Mesendoderm (in vitro differentiated cells): Measurements from ENCODE around the gene FOS.

ENCODE experiments used
- DNase-seq: peaks from one replicate; pipeline ENCODE4 v3.0.0; 2013
- H2AK5ac ChIP-seq: 2 replicates; pipeline ENCODE4 v1.6.1; 2013; ENCODE audit warnings: low read length, inconsistent platforms
- H2BK120ac ChIP-seq: 2 replicates; pipeline ENCODE4 v1.6.1; 2013; ENCODE audit warnings: low read depth, mild to moderate bottlenecking, low read length, moderate library complexity, mixed read lengths
- H2BK15ac ChIP-seq: replicated peaks from 2 replicates; pipeline ENCODE4 v1.6.1; 2013; ENCODE audit warnings: low read depth, mild to moderate bottlenecking, moderate library complexity
- H2BK5ac ChIP-seq: 2 replicates; pipeline ENCODE4 v1.6.1; 2013; ENCODE audit warnings: low read length, inconsistent platforms
- H3K18ac ChIP-seq: 2 replicates; pipeline ENCODE4 v1.6.1; 2013; ENCODE audit warnings: mild to moderate bottlenecking, low read length, mixed read lengths
- H3K23ac ChIP-seq: one replicate; pipeline ENCODE4 v1.6.1; 2013; ENCODE audit warnings: low read length
- H3K27ac ChIP-seq: 2 replicates; pipeline ENCODE4 v1.5.1; 2013; ENCODE audit warnings: low read depth, mild to moderate bottlenecking, inconsistent platforms, low read length, moderate library complexity
- H3K27me3 ChIP-seq: 2 replicates; pipeline ENCODE4 v1.6.1; 2013; ENCODE audit warnings: low read length, control low read depth, mild to moderate bottlenecking, inconsistent platforms; ENCODE audit not compliant: insufficient read depth, poor library complexity
- H3K36me3 ChIP-seq: 2 replicates; pipeline ENCODE4 v1.6.1; 2013; ENCODE audit warnings: low read length, inconsistent platforms; ENCODE audit not compliant: control insufficient read depth, insufficient read depth
- H3K4ac ChIP-seq: one replicate; pipeline ENCODE4 v1.6.1; 2013; ENCODE audit warnings: low read depth, mild to moderate bottlenecking, low read length, moderate library complexity
- H3K4me1 ChIP-seq: 2 replicates; pipeline ENCODE4 v1.6.1; 2013; ENCODE audit warnings: low read depth, low read length, inconsistent platforms; ENCODE audit not compliant: control insufficient read depth
- H3K4me2 ChIP-seq: 2 replicates; pipeline ENCODE4 v1.6.1; 2013; ENCODE audit warnings: low read length
- H3K4me3 ChIP-seq: 2 replicates; pipeline ENCODE4 v1.5.1; 2013; ENCODE audit warnings: mild to moderate bottlenecking, low read length
- H3K56ac ChIP-seq: one replicate; pipeline ENCODE4 v1.6.1; 2013; ENCODE audit warnings: low read length
- H3K79me1 ChIP-seq: 2 replicates; pipeline ENCODE4 v1.6.1; 2013; ENCODE audit warnings: low read length, inconsistent platforms
- H3K79me2 ChIP-seq: 2 replicates; pipeline ENCODE4 v1.6.1; 2013; ENCODE audit warnings: mild to moderate bottlenecking, low read length; ENCODE audit not compliant: control insufficient read depth, insufficient read depth
- H3K9ac ChIP-seq: 2 replicates; pipeline ENCODE4 v1.6.1; 2013; ENCODE audit warnings: low read length, inconsistent platforms
- H4K5ac ChIP-seq: one replicate; pipeline ENCODE4 v1.6.1; 2013; ENCODE audit warnings: low read length
- H4K8ac ChIP-seq: one replicate; pipeline ENCODE4 v1.6.1; 2013; ENCODE audit warnings: low read depth, mild to moderate bottlenecking, control low read depth, low read length, moderate library complexity
- WGBS: extraction: QIAGEN DNeasy Blood & Tissue Kit; methylation state at CpG from one replicate; pipeline ENCODE4 v1.1.7; 2013; ENCODE audit warnings: low lambda C conversion rate, missing lambda C conversion rate; ENCODE audit not compliant: insufficient coverage; ENCODE audit errors: extremely low coverage; 5-methylcytosine and 5-hydroxymethylcytosine counted together

Gene FOS

DNA sequence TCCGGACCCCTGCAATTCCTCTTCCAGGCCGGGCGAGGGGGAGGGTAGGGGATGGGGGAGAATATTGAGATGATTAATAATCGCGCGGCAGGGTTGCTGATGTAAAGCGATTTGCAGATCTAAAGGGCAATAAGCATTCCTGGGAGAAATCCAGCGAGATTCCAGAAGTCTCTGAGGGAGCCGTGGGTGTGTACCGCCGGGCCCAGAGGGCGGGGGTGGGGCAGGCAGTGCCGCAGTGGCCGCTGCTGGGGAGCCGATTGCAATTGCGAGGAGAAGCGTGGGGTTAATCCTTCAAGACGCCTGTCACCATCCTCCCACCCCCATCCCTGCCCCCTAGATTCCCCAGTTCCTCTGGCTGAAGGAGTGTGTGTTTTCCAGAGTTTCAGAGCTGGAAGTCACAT is 16.4 kb downstream of the FOS start:
- Histone ChIP-seq H3K18ac (peak overlapping the region; percentile 64), H3K36me3 (no peaks in the 10 kb centered on the region), H2BK5ac (no peak overlapping the region), H3K4me2 (peak overlapping the region; percentile 98), H3K27me3 (no peaks in the 10 kb centered on the region), H2AK5ac (no peak overlapping the region), H3K4me1 (peaks cover 11% of the 10 kb centered on the region), H3K4me3 (no peak overlapping the region), H3K56ac (peak overlapping the region; percentile 38), H3K27ac (peak overlapping the region; percentile 36), H3K79me2 (no peaks in the 10 kb centered on the region), H3K79me1 (no peaks in the 10 kb centered on the region), H3K9ac (peak overlapping the region; percentile 78), H2BK120ac (no peak overlapping the region), H2BK15ac (peak overlapping the region; percentile 28), H4K8ac (no peak overlapping the region), H4K5ac (no peak overlapping the region), H3K23ac (no peak overlapping the region), H3K4ac (no peak overlapping the region)
- no CpG with 5 or more reads among the region's 18 CpGs for WGBS
- DNase-seq: peak; percentile 86

DNA sequence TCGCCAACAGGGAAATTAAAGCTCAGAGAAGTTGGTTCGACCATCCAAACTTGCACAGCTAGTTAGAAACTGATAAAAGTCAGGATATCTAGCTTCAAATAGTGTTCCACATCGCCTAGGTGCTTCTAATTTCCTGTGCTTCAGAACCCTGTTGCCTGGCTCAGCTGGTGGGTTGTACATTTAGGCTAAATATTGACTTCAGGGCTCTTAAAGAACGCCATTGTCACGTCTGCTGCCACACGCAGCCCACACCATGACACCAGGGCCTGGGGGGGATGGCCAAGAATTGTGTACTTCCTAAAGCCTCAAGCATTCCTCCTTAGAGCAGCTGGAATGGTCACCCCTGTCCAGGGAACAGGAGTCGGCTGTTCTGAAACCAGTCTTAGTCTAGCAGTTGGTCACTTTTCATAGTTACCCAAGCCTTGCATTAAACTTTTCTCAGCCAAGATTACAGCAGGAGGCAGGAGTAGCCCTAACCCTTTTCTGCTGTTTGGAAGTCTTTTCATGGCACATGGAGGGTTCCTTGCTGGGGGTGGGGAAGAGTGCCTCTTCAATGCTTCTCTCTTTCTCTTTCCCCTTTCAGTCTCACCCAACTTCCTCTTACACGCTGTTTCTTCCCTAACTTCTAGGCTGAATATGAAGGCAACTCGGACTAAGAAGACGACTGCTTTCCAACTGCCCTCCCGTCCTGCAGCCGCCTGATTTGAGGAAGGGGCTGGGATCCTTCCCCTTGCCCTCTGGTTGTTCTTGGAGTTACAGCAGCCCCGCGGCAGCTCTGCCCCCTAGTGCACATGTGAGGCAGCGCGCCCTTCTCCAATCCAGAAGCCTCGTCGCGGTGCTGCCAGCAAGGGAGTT is 17.1 kb downstream of the FOS start:
- peak overlapping the region; percentile 49 for H3K4me2 ChIP-seq
- H3K4me1 ChIP-seq: peaks cover 11% of the 10 kb centered on the region
- no peak overlapping the region for H2BK120ac ChIP-seq
- H4K5ac ChIP-seq: no peak overlapping the region
- H3K18ac ChIP-seq: peak overlapping the region; percentile 64
- H3K27ac ChIP-seq: peak overlapping the region; percentile 36
- H3K27me3 ChIP-seq: no peaks in the 10 kb centered on the region
- H3K4ac ChIP-seq: peak overlapping the region; percentile 27
- H3K36me3 ChIP-seq: no peaks in the 10 kb centered on the region
- no peaks in the 10 kb centered on the region for H3K79me1 ChIP-seq
- H2BK5ac ChIP-seq: peak overlapping the region; percentile 47
- peak overlapping the region; percentile 17 for H3K9ac ChIP-seq
- peak; percentile 93 for DNase-seq
- H2AK5ac ChIP-seq: peak overlapping the region; percentile 38
- H3K79me2 ChIP-seq: no peaks in the 10 kb centered on the region
- no peak overlapping the region for H4K8ac ChIP-seq
- no CpG with 5 or more reads among the region's 19 CpGs for WGBS
- H3K56ac ChIP-seq: peak overlapping the region; percentile 38
- no peak overlapping the region for H3K4me3 ChIP-seq
- no peak overlapping the region for H3K23ac ChIP-seq
- no peak overlapping the region for H2BK15ac ChIP-seq

DNA sequence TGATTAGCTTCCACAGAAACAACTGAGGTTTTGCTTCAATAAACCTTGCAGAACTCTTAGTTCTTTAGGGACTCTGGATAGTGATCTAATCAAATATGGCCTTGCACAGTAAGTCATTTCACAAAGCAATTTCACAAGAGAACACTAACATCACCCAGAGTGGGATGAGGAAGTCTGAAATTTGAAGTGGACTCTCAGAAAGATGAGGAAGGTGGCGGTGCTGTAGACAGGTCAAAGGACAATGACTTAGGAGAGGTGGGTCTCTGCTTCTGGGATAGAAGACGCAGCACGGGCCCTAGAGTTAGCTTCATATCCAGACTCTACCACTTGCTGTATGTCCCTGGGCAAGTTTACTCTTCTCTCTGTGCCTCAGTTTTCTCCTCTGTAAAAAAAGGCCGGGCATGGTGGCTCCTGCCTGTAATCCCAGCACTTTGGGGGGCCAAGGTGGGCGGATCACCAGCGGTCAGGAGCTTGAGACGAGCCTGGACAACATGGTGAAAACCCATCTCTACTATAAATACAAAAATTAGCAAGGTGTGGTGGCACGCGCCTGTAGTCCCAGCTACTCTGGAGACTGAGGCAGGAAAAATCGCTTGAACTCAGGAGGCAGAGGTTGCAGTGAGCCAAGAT is 18.9 kb downstream of the FOS start:
- no peak overlapping the region for H3K18ac ChIP-seq
- no peak overlapping the region for H3K23ac ChIP-seq
- no peak for DNase-seq
- no peak overlapping the region for H4K5ac ChIP-seq
- H3K56ac ChIP-seq: no peak overlapping the region
- H3K27ac ChIP-seq: no peak overlapping the region
- no peaks in the 10 kb centered on the region for H3K79me2 ChIP-seq
- H2BK120ac ChIP-seq: no peak overlapping the region
- WGBS: no CpG with 5 or more reads among the region's 10 CpGs
- no peak overlapping the region for H4K8ac ChIP-seq
- H2BK5ac ChIP-seq: no peak overlapping the region
- H3K4me2 ChIP-seq: no peak overlapping the region
- peaks cover 11% of the 10 kb centered on the region for H3K4me1 ChIP-seq
- no peak overlapping the region for H3K4me3 ChIP-seq
- H3K36me3 ChIP-seq: no peaks in the 10 kb centered on the region
- no peak overlapping the region for H3K9ac ChIP-seq
- H3K4ac ChIP-seq: no peak overlapping the region
- H3K27me3 ChIP-seq: no peaks in the 10 kb centered on the region
- H3K79me1 ChIP-seq: no peaks in the 10 kb centered on the region
- no peak overlapping the region for H2AK5ac ChIP-seq
- H2BK15ac ChIP-seq: no peak overlapping the region

DNA sequence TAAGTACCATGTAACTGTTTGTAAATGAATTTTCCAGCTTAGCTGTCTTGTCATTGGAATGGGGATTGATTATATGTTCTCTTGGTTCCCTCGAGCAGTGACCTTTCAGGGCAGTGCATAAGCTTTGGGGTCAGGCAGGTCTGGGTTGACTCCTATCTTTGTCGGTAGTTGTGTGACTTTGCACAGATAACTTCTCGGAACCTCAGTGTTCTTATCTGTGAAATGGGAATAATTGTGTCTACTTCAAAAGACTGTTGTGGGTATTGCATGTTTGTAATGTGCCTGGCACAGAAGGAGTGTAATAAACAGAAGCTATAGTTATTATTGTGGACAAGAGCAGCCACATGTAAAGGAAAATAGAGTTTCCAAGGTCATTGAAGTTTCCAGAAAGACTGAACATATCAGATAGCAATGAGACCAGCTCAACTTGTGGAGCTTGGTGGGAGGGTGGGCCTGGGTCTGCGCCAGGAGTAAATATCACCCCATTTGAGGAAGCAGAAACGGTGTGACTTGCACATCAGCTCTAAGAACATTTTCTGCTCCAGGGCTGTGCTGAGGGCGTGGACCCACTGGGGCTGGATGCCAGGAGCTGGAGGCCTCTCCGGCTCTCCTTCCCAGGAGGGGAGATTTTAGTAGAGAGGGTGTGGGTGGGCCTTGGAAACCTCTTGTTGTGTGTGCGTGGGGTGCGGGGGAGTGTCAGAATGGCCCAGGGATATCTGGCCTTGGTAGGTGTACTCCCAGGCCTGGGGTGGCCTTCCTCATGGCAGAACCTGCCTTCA is 19.7 kb downstream of the FOS start:
- WGBS: no CpG with 5 or more reads among the region's 9 CpGs
- Histone ChIP-seq H2BK15ac (no peak overlapping the region), H4K5ac (no peak overlapping the region), H3K4me1 (peaks cover 11% of the 10 kb centered on the region), H3K36me3 (no peaks in the 10 kb centered on the region), H3K79me1 (no peaks in the 10 kb centered on the region), H3K4me2 (no peak overlapping the region), H2BK120ac (no peak overlapping the region), H3K4me3 (no peak overlapping the region), H3K79me2 (no peaks in the 10 kb centered on the region), H3K9ac (no peak overlapping the region), H3K4ac (no peak overlapping the region), H3K56ac (no peak overlapping the region), H3K27me3 (no peaks in the 10 kb centered on the region), H3K18ac (no peak overlapping the region), H2BK5ac (no peak overlapping the region), H4K8ac (no peak overlapping the region), H3K27ac (no peak overlapping the region), H2AK5ac (no peak overlapping the region), H3K23ac (no peak overlapping the region)
- no peak for DNase-seq

DNA sequence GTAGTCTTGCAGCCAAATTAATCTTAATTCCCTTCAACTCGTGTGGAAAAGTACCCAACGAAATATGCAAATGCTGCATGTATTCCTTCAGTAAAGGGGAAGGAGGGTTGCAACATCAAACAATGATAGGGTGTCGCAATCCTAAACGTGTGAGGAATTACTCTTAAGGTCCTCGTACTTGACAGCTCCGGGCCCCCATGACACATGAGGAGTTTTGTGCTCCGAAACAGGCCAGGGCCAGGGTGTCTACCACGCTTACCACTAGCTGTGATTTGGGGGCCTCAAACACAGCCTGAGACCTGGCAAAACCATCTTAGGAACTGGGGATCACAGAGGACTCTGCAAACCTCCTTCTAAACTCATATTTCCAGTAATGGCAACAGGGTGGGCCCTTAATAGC is 20.4 kb downstream of the FOS start:
- no peak overlapping the region for H3K4me3 ChIP-seq
- H3K27ac ChIP-seq: no peak overlapping the region
- no peak overlapping the region for H3K18ac ChIP-seq
- H3K4me1 ChIP-seq: peaks cover 11% of the 10 kb centered on the region
- no peak overlapping the region for H3K23ac ChIP-seq
- H3K9ac ChIP-seq: no peak overlapping the region
- peak; percentile 59 for DNase-seq
- no CpG with 5 or more reads among the region's 8 CpGs for WGBS
- no peak overlapping the region for H2AK5ac ChIP-seq
- H3K4me2 ChIP-seq: no peak overlapping the region
- no peaks in the 10 kb centered on the region for H3K79me2 ChIP-seq
- no peak overlapping the region for H4K5ac ChIP-seq
- H2BK120ac ChIP-seq: no peak overlapping the region
- no peak overlapping the region for H4K8ac ChIP-seq
- no peak overlapping the region for H2BK15ac ChIP-seq
- H3K36me3 ChIP-seq: no peaks in the 10 kb centered on the region
- H3K56ac ChIP-seq: no peak overlapping the region
- H3K4ac ChIP-seq: no peak overlapping the region
- H3K27me3 ChIP-seq: no peaks in the 10 kb centered on the region
- no peaks in the 10 kb centered on the region for H3K79me1 ChIP-seq
- no peak overlapping the region for H2BK5ac ChIP-seq
